Lower leg skin (tissue), 4 donors: ENCODE results near the gene ITGAD. TPM values are rescaled to one million over a fixed set of nuclear protein-coding genes. Genes with fewer than 3 reads are reported as not detected.

Experiments
- DNase-seq, 2 donors: peaks; one replicate each; pipeline ENCODE4 v3.0.0-alpha.2; 2019; ENCODE audit warnings: low spot score in 2 of 2
- H3K4me3 ChIP-seq: fragments of 200-600 bp; sonication (generic); 2 replicates; pipeline ENCODE4 v1.5.1; 2017; ENCODE audit warnings: mild to moderate bottlenecking, low read depth; ENCODE audit not compliant: poor library complexity, severe bottlenecking
- CTCF ChIP-seq, 3 donors: fragments of 450-650 bp; IDR thresholded peaks; one replicate each; pipeline ENCODE4 v1.5.1; 2016; ENCODE audit warnings: antibody characterized with exemption in 3 of 3, mild to moderate bottlenecking in 3 of 3, moderate library complexity in 2 of 3
- POLR2A ChIP-seq, 2 donors: fragments of 450-650 bp; IDR thresholded peaks; one replicate each; pipeline ENCODE4 v1.6.1; 2016 to 2017; ENCODE audit warnings: antibody characterized with exemption in 2 of 2, mild to moderate bottlenecking in 1 of 2, moderate library complexity in 1 of 2
- WGBS, 2 donors: methylation state at CpG; one replicate each; pipeline ENCODE4 v1.1.5; 2018; 5-methylcytosine and 5-hydroxymethylcytosine counted together
- intact Hi-C: fragments of 100-400 bp; cut with DNase I; formaldehyde crosslinking; loops from one replicate; pipeline ENCODE4 v1.15.0; 2023; ENCODE audit warnings: low total_unique reads
- total RNA-seq, 4 donors: library from RNA; depleted of rRNA; stranded (reverse); fragments of >200 nt; gene quantifications; one replicate each; pipeline ENCODE4 v1.1.0, GENCODE V29; 2016

The ITGAD gene
- total RNA-seq, 4 donors from 2014 or later: not detected

- TF ChIP-seq POLR2A (IDR thresholded peaks at IDR 0.05) (no peak), CTCF (IDR thresholded peaks at IDR 0.05) (peak in 1 of 3 donors; percentile 70)
- peak; percentile 87 to 98 for DNase-seq
- H3K4me3 ChIP-seq: peak overlapping the region; percentile 64
- WGBS, 2 donors: 17 to 18% methylated on average over 20 of the region's 20 CpGs
- intact Hi-C loops: no loop called here
Observed at GRCh38 chr16:31472709-31473203, 79.6 kb downstream of the ITGAD start.

- TF ChIP-seq POLR2A (IDR thresholded peaks at IDR 0.05): no peak
- no peak for TF ChIP-seq CTCF (IDR thresholded peaks at IDR 0.05)
- DNase-seq: no peak
- H3K4me3 ChIP-seq: no peak overlapping the region
- intact Hi-C loops: no loop called here
- 87 to 88% methylated on average over 16 of the region's 17 CpGs for WGBS, 2 donors
Observed at GRCh38 chr16:31473264-31473984, 80.3 kb downstream of the ITGAD start.

- 75 to 78% methylated on average over 12 of the region's 12 CpGs for WGBS, 2 donors
- intact Hi-C loops: no loop called here
- DNase-seq: no peak
- H3K4me3 ChIP-seq: no peak overlapping the region
- TF ChIP-seq POLR2A (IDR thresholded peaks at IDR 0.05) (no peak), CTCF (IDR thresholded peaks at IDR 0.05) (no peak)
Observed at GRCh38 chr16:31474173-31474714, 81.1 kb downstream of the ITGAD start.

DNA sequence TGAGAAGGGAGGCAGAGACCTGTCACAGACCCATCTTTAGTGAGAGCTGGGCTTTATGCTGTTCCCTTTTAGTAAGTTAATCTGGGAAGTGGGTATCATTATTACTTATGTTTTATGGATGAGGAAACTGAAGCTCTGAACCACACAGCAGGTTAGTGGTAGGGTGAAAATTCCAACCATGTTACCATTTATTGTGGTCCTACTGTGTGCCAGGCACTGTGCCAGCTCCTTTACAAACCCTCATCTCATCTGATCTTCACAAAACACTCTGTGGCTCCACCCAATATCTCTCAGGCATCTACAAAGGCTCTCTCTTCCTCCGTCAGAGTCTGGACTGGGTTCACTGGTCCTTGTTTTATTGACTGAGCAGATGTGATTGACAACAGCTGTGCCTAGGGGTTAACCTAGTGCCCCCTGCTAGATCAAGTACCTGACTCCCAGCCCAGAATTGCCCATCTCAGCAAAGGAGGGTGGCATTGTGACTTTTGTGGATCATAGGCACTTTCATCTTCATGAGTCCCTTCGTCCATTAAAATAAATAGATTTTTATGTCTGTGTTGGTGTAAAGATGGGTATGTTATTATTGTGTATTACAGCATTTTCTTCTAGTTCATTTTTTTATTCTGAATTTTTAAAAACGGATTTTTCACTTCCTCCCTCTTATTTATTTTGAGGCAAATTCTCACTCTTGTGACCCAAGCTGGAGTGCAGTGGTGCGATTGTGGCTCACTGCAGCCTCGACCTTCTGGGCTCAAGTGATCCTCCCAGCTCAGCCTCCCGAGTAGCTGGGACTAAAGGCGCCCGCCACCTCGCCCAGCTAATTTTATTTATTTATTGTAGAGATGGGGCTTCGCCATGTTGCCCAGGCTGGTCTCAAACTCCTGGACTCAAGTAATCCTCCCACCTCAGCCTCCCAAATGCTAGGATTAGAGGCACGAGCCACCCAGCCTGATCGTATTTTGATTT lies 81.9 kb downstream of the ITGAD start:
- no peak for DNase-seq
- TF ChIP-seq POLR2A (IDR thresholded peaks at IDR 0.05) (no peak), CTCF (IDR thresholded peaks at IDR 0.05) (no peak)
- intact Hi-C loops: no loop called here
- H3K4me3 ChIP-seq: no peak overlapping the region
- 89 to 91% methylated on average over 12 of the region's 12 CpGs for WGBS, 2 donors

DNA sequence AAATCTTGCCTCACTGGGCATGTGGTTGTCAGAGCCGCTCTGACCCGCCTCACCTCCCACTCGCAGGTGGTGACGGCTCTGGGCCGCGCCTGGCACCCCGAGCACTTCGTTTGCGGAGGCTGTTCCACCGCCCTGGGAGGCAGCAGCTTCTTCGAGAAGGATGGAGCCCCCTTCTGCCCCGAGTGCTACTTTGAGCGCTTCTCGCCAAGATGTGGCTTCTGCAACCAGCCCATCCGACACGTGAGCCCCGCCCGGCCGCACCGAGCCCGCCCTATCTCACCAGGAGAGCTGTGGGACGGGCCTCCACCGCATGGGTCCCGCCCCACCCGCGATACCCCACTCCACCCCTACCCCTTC lies 82.8 kb downstream of the ITGAD start:
- no peak overlapping the region for H3K4me3 ChIP-seq

More for the DNA sequence above, 82.8 kb downstream of the ITGAD start:
- intact Hi-C loops: no loop called here
- 64 to 67% methylated on average over 26 of the region's 26 CpGs for WGBS, 2 donors
- TF ChIP-seq POLR2A (IDR thresholded peaks at IDR 0.05) (no peak), CTCF (IDR thresholded peaks at IDR 0.05) (no peak)
- DNase-seq: no peak

Other genes with a start within 250 kb of the ITGAD start
- gene PRSS36, start 243.3 kb upstream of the ITGAD start, total RNA-seq: 10 to 100 TPM in 1 of 4 donors, 1 to 10 TPM in 3; 2.3 to 10.5 (median 3.3) TPM
- gene FUS, start 213.2 kb upstream of the ITGAD start, total RNA-seq: 10 to 100 TPM; 31.9 to 55.8 (median 34.9) TPM
- 100 to 1,000 TPM in 3 of 4 donors, 10 to 100 TPM in 1; 87.5 to 140 (median 122) TPM for gene PYCARD, start 190.6 kb upstream of the ITGAD start, total RNA-seq
- under 1 TPM in 1 of 4 donors, not detected in 3; 0.19 TPM for gene TRIM72, start 179.2 kb upstream of the ITGAD start, total RNA-seq
- 10 to 100 TPM in 3 of 4 donors, 1 to 10 TPM in 1; 4.8 to 17.5 (median 12.9) TPM for gene PYDC1, start 176.2 kb upstream of the ITGAD start, total RNA-seq
- 1 to 10 TPM; 1.5 to 7.7 (median 4.1) TPM for gene ITGAM, start 133.4 kb upstream of the ITGAD start, total RNA-seq
- gene ITGAX, start 38.2 kb upstream of the ITGAD start, total RNA-seq: 1 to 10 TPM in 2 of 4 donors, under 1 TPM in 2; 0.30 to 3.3 (median 1.1) TPM
- not detected for gene COX6A2, start 35.0 kb downstream of the ITGAD start, total RNA-seq
- 1 to 10 TPM; 1.2 to 1.7 (median 1.6) TPM for gene ZNF843, start 49.5 kb downstream of the ITGAD start, total RNA-seq
- 10 to 100 TPM; 11.2 to 13.8 (median 13.3) TPM for gene ARMC5, start 66.2 kb downstream of the ITGAD start, total RNA-seq
- gene TGFB1I1, start 78.8 kb downstream of the ITGAD start, total RNA-seq: 10 to 100 TPM; 15.1 to 34.1 (median 22.7) TPM
- gene SLC5A2, start 89.8 kb downstream of the ITGAD start, total RNA-seq: under 1 TPM; 0.17 to 0.27 (median 0.21) TPM
- gene RUSF1, start 115.1 kb downstream of the ITGAD start, total RNA-seq: 10 to 100 TPM; 50.5 to 56.4 (median 52.7) TPM
- not detected for gene AHSP, start 134.6 kb downstream of the ITGAD start, total RNA-seq